GM12801 (cell line): ENCODE results near the gene BGN.

Experiments used
- TF ChIP-seq, protein P1 (sequence below): IDR thresholded peaks from one replicate; pipeline ENCODE4 v1.5.1; 2011; ENCODE audit warnings: control low read depth; ENCODE audit not compliant: insufficient read length; ENCODE audit errors: extremely low read depth

The BGN gene

DNA sequence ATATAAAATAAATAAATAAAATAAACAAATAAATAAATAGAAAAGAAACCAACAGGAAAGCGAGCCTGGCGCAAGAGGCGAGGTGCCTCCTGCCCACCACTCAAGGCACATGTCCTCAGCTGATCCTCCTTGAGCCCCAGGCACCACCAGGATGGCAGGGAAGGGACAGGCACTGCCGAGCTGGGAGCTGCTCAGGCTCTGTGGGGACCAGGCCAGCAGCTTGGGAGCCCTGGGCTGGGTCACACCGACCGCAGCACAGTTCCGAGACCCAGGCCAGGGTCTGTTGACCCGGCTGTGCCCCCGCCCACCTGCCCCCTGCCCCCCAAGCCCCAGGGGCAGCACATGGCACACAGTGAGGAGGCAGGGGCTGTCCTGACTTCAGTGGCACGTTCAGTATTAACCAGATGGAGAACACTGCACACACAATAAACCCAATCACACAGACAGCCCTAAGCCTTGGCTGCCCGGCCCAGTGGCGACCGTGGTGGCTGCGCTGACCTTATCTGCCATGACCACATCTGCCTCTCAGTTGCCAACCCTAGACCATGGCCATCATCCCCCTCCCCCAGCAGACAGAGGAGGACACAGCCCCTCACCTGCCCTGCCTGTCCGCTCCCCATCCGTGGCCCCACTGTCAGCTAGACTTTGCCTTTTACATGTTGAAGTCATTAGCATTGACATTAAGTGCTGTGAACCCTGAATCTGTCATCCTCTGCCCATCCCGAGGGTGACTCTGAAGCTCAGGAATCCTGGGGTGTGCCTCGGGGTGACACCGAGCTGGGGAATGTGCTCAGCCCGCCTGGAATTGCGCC is 46.0 kb upstream of the BGN start:
- TF ChIP-seq, protein P1, sequence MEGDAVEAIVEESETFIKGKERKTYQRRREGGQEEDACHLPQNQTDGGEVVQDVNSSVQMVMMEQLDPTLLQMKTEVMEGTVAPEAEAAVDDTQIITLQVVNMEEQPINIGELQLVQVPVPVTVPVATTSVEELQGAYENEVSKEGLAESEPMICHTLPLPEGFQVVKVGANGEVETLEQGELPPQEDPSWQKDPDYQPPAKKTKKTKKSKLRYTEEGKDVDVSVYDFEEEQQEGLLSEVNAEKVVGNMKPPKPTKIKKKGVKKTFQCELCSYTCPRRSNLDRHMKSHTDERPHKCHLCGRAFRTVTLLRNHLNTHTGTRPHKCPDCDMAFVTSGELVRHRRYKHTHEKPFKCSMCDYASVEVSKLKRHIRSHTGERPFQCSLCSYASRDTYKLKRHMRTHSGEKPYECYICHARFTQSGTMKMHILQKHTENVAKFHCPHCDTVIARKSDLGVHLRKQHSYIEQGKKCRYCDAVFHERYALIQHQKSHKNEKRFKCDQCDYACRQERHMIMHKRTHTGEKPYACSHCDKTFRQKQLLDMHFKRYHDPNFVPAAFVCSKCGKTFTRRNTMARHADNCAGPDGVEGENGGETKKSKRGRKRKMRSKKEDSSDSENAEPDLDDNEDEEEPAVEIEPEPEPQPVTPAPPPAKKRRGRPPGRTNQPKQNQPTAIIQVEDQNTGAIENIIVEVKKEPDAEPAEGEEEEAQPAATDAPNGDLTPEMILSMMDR, result no peak

DNA sequence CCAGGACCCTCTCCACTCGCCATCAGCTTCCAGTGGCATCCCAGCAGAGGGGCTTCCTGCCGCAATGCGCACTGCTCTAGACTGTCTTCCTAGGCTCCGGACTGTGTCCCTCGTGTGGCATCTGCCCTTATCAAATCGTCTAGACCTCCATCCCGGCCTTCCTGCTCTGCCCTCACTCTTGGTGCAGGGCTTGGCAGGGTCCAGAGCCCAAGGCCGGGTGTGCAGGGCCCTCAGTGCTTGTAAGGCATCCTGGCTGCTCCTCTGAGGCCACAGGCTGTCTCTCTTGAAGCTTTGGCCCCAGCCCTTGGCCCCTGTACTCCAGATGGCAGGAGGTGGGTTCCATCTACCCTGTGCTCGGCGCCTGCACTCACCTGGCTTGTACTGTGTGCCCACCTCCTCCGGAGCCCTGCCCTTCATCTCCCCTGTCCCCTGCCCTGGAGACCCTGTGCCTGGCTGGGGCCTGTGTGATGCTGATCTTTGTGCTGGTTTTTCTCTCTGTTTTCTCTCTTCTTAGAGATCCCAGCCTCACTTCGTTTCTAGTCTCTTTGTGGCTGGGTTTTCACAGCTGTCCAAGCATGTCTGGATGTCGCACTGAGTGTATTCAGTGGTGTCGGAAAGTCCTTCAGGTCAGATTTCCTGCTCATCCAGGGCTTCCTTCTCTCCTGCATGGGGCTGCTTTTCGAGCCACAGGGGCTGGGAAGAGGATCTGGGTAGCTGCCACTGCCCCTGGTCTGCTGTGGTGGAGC is 45.2 kb upstream of the BGN start:
- TF ChIP-seq, protein P1, result no peak

DNA sequence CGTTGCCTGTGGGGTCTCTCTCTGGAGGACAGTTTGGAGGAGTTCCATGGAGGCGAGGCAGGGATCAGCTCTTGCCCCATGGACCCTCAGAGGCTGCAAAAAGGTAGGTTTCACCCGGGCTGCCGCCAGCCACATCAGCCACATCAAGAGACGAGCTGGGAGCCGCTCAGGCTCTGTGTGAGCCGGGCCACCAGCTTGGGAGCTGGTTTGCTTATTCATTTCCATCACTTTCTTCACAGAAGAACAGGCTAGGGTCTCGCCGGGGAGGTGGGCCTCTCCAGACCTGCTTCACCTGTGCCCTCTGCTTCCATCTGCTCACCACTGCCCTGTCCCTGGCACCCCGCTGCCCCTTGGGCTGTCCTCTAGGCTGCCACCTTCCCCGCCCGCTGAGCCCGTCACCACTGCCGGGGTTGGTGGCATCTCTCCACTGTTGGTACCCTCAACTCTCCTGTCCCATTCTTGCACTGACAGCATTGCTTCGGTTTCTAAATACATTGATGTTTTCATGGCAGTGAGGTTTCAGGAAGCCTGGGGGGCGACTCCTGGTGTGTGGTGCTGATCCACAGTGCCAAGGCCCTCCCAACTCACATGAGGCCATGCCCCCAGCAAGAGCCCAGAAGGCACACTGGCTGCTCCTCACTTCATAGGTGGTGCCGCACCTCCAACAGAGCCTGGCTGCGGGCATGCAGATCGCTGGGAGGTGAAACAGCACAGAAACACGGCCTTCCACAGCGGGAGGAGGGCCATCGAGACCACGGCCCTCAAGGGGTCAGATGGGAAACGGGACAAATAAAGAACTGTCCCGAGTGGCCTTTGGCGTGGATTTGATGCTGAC is 44.4 kb upstream of the BGN start:
- TF ChIP-seq, protein P1, result no peak

DNA sequence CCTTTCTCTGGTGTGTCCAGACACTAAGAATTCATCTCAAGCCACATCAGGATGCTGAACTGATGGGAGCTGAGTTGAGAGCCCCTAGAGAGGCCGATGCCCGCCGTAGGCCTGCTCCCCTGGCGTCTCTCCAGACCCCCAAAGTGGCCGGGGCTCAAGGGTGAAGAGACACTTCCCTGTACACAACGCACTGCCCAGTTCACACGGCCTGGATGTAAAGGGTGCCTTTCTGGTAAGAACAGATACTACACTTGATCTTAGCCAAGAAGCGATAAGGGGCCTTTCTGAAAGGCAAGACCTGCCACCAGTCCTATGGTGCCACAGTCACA is 43.9 kb upstream of the BGN start:
- TF ChIP-seq, protein P1, result no peak

DNA sequence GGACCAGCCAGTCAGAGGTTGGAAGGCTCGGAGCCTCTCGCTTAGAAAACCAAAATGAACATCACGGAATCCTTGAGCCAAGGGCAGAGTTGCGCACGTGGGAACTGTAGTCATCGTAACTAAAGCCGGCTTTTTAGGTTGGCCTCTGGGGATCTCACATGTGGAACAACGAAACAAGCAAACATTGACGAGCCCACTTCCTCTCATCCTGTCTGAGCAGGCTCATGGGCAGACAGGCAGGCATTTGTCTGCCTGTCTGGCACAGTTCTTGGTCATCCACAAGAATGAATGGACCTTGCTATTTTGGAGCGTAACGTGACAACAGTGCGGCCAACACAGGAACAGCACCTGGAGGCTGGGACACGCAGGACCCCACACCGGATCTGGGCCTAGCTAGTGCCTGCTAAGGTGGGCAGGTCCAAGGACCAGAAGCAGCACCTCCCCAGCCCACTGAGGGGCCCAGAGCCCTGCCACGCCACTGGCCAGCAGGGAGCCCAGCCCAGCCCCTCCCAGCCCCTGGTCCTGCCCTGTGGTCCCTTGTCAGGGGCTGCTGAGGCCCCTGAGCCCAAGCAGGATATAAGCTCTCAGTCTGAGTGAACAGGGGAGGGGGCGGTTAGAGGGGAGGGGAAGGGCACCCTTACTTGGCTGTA is 39.8 kb upstream of the BGN start:
- TF ChIP-seq, protein P1, result no peak

DNA sequence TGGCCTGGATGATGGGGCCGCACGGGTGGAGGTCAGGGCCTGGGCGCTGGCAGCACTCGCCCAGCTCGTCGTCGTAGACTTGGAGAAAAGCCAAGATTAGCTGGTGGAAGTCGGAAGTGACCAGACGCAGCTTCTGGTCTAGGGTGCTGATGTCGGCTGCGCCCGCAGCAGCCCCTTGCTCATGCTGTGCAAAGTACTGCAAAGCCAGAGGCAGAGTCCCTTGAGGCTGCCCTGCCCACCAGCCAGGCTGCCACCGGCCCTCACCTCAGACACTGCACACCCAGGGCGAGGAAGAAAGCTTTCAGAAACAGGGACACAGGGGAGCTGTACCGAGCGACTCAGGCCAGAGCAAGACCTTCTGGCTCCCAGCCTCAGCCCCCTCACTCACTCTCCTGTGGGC is 39.2 kb upstream of the BGN start:
- TF ChIP-seq, protein P1, result no peak

DNA sequence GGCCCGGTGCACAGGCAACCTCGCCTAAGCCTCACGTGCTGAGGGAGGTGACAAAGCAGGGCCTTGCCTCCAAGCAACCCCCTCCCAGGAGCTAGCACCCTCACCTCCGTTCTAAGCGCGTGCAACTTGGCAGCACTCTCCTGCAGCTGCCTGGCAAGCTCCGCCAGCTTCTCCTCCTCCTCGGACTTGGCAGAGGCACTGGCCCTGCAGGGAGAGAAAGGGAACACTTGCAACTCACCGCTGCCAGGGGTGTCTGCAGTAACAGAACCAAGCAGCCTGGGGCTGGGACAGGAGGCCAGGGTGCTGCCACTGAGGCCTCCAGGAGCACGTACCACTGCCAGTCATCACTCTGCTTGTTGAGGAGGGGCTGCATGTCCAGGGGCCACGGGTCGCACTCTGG is 38.6 kb upstream of the BGN start:
- TF ChIP-seq, protein P1, result no peak
